Spleen (tissue), 11 donors: ENCODE measurements around the gene CSPG5. TPM values are rescaled to one million over a fixed set of nuclear protein-coding genes. Genes with fewer than 3 reads are reported as not detected.

Source experiments
- DNase-seq: peaks from one replicate; pipeline ENCODE4 v3.0.0-alpha.2; 2020
- H3K27ac ChIP-seq, 8 donors: fragments of 200-600 bp; sonication (generic) in 7 of 8; 1 replicate in 4 of 8; 2 replicates in 4 of 8; pipeline versions ENCODE4 v1.5.0 to v1.8.0; 2016 to 2021; ENCODE audit warnings: inconsistent platforms in 4 of 8, mild to moderate bottlenecking in 4 of 8, moderate library complexity in 1 of 8
- H3K27me3 ChIP-seq, 7 donors: fragments of 200-600 bp; sonication (generic) in 6 of 7; replicated peaks in 1 of 7; 1 replicate in 4 of 7; 2 replicates in 3 of 7; pipeline versions ENCODE4 v1.5.0 to v1.8.0; 2016 to 2021; ENCODE audit warnings: inconsistent platforms in 3 of 7, mild to moderate bottlenecking in 1 of 7
- H3K36me3 ChIP-seq, 6 donors: fragments of 200-600 bp; sonication (generic) in 5 of 6; 1 replicate in 4 of 6; 2 replicates in 2 of 6; pipeline versions ENCODE4 v1.5.0 to v1.8.0; 2016 to 2021; ENCODE audit warnings: inconsistent platforms in 2 of 6
- H3K4me1 ChIP-seq, 6 donors: fragments of 200-600 bp; sonication (generic) in 5 of 6; 1 replicate in 3 of 6; 2 replicates in 3 of 6; pipeline versions ENCODE4 v1.5.0 to v1.8.0; 2016 to 2021; ENCODE audit warnings: inconsistent platforms in 3 of 6
- H3K4me3 ChIP-seq, 8 donors: fragments of 200-600 bp; sonication (generic) in 7 of 8; 1 replicate in 4 of 8; 2 replicates in 4 of 8; pipeline versions ENCODE4 v1.5.0 to v1.8.0; 2016 to 2021; ENCODE audit warnings: inconsistent platforms in 4 of 8, mild to moderate bottlenecking in 4 of 8, moderate library complexity in 2 of 8
- H3K9me3 ChIP-seq, 8 donors: fragments of 200-600 bp; sonication (generic) in 7 of 8; 1 replicate in 4 of 8; 2 replicates in 4 of 8; pipeline versions ENCODE4 v1.5.0 to v1.8.0; 2016 to 2021; ENCODE audit warnings: inconsistent platforms in 4 of 8
- POLR2A ChIP-seq, 3 donors: fragments of 450-650 bp; IDR thresholded peaks; one replicate each; pipeline ENCODE4 v1.5.1; 2017; ENCODE audit warnings: antibody characterized with exemption in 3 of 3, mild to moderate bottlenecking in 1 of 3
- POLR2AphosphoS5 ChIP-seq, 3 donors: sonication (generic); formaldehyde crosslinking; IDR thresholded peaks; one replicate each; pipeline ENCODE4 v1.5.1; 2017; ENCODE audit warnings: antibody characterized with exemption in 3 of 3
- WGBS, 5 donors: extraction: QIAGEN DNeasy Blood & Tissue Kit in 3 of 5; methylation state at CpG; one replicate each; pipeline versions ENCODE4 v1.1.5 to v1.1.7; 2013 to 2018; 5-methylcytosine and 5-hydroxymethylcytosine counted together
- intact Hi-C: fragments of 100-400 bp; cut with DNase I; formaldehyde crosslinking; loops from one replicate; pipeline ENCODE4 v1.15.0; 2023; ENCODE audit warnings: low total_unique reads
- polyA plus RNA-seq, 3 donors: library from polyadenylated mRNA; stranded (reverse); fragments of 200-250 nt; gene quantifications; one replicate each; pipeline ENCODE4 v1.2.1, GENCODE V29; 2013
- total RNA-seq, 7 donors: library from RNA; depleted of rRNA in 3 of 7; stranded (reverse); fragments of >200 nt in 3 of 7; fragmentation: NEBNext Ultra II Directional in 4 of 7; extraction: Animal tissue kit (Norgen Biotek cat#: 25700) in 4 of 7; gene quantifications; one replicate each; pipeline versions ENCODE4 v1.1.0 to v1.2.1, GENCODE V29; 2016 to 2021
- TF ChIP-seq, protein P1 (sequence below), 11 experiments: fragments of 200-600 bp in 7 of 11; fragments of 450-650 bp in 4 of 11; sonication (generic) in 4 of 11; IDR thresholded peaks in 8 of 11; conservative IDR thresholded peaks in 3 of 11; 1 replicate in 7 of 11; 2 replicates in 4 of 11; pipeline versions ENCODE4 v1.4.0 to v1.8.0; 2016 to 2021; ENCODE audit warnings: antibody characterized with exemption in 11 of 11, inconsistent platforms in 4 of 11, mild to moderate bottlenecking in 1 of 11
- donor health status: healthy with polysubstance abuse.
- donor health status: DM: no; HTN: no; CAD: no; lungs with moderate emphysema.
- donor health status: DM: no; HTN: no; CAD: no.
- donor health status: Bipolar disorder and iron deficiency.
- donor health status: healthy.
- donor health status: DM: no; HTN: no; CAD: no.
- donor health status: DM: yes; HTN: yes; CAD: no.

CSPG5 gene
- total and polyA plus RNA-seq, 10 donors = 0.09 to 0.34 (median 0.19) TPM; not detected in 4

DNA sequence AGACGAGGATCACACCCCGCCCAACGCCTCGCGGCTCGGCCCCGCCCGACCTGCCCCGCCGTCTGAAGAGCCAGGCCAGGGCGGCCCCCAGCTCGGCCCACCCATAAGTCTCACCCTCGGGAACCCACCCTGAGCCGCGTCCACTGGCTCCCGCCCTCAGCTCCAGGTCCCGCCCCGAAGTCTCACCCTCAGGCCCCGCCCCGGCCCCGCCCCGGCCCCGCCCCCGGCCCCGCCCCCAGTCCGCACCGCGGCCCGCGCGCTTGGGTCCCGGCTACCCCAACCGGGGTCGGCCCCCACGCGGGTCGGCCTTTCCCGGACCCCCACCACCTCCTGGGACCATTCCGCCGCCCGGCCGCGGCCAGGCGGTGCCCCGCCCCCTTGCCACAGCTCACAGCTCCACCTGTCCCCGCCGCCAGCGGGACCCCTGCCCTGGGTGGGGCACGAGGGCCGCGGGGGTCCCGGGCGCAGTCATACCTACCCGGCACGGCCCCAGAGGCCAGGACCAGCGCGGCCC, 489 bp downstream of the CSPG5 start:
- H3K4me1 ChIP-seq = peaks cover 9 to 19% (median 16%) of the 10 kb centered on the region in 6 donors
- peaks cover 0 to 66% (median 27%) of the 10 kb centered on the region in 7 donors for H3K27me3 ChIP-seq
- peak overlapping the region; percentile 49 to 90 (median 68) for H3K4me3 ChIP-seq
- H3K27ac ChIP-seq = no peak overlapping the region
- TF ChIP-seq POLR2AphosphoS5 (IDR thresholded peaks at IDR 0.05) (no peak), POLR2A (IDR thresholded peaks at IDR 0.05) (no peak)
- TF ChIP-seq, protein P1, sequence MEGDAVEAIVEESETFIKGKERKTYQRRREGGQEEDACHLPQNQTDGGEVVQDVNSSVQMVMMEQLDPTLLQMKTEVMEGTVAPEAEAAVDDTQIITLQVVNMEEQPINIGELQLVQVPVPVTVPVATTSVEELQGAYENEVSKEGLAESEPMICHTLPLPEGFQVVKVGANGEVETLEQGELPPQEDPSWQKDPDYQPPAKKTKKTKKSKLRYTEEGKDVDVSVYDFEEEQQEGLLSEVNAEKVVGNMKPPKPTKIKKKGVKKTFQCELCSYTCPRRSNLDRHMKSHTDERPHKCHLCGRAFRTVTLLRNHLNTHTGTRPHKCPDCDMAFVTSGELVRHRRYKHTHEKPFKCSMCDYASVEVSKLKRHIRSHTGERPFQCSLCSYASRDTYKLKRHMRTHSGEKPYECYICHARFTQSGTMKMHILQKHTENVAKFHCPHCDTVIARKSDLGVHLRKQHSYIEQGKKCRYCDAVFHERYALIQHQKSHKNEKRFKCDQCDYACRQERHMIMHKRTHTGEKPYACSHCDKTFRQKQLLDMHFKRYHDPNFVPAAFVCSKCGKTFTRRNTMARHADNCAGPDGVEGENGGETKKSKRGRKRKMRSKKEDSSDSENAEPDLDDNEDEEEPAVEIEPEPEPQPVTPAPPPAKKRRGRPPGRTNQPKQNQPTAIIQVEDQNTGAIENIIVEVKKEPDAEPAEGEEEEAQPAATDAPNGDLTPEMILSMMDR (IDR thresholded peaks at IDR 0.05 in 8 of 11, conservative IDR thresholded peaks at IDR 0.05 in 3 of 11) = no peak
- H3K36me3 ChIP-seq = no peaks in the 10 kb centered on the region
- WGBS, 5 donors = 0 to 2% (median 1%) methylated on average over 2 to 57 of the region's 57 CpGs
- no peaks in the 10 kb centered on the region for H3K9me3 ChIP-seq
- peak; percentile 80 for DNase-seq
- intact Hi-C loops = no loop called here

DNA sequence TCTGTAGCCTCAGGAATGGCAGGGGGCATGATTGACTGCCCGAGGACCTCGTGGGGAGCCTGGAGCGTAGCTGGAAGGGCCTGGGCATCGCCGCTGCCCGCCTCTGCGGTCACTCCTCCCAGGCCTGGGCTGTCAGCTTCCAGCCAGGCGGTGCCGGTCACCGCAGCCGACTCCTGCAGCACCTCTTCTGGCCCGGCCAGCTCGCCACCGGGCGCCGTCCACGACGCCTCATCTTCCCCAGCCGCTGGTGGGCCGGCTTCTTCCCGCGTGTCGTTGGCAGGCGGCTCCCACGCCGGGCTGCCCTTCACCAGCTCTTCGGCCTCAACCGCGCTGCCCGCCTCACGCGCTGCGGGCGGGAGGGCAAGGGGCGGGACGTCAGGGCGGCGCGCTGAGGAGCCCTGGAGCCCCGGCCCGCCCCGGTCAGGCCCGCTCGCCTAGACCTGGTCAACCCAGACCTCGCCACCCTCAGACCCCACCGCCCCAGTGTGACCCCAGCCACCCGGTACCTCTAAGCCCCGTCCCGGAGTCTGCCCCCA, 1.0 kb downstream of the CSPG5 start:
- WGBS, 5 donors = 3 to 14% (median 5%) methylated on average over 19 to 49 of the region's 49 CpGs
- no peaks in the 10 kb centered on the region for H3K9me3 ChIP-seq
- no peaks in the 10 kb centered on the region for H3K36me3 ChIP-seq
- intact Hi-C loops = no loop called here
- DNase-seq = peak; percentile 80
- H3K27me3 ChIP-seq = peaks cover 0 to 71% (median 27%) of the 10 kb centered on the region in 7 donors
- H3K4me3 ChIP-seq = peak overlapping the region; percentile 49 to 90 (median 68)
- TF ChIP-seq POLR2A (IDR thresholded peaks at IDR 0.05) (no peak), POLR2AphosphoS5 (IDR thresholded peaks at IDR 0.05) (no peak)
- TF ChIP-seq, protein P1 (IDR thresholded peaks at IDR 0.05 in 8 of 11, conservative IDR thresholded peaks at IDR 0.05 in 3 of 11) = no peak
- no peak overlapping the region for H3K27ac ChIP-seq
- peaks cover 9 to 19% (median 16%) of the 10 kb centered on the region in 6 donors for H3K4me1 ChIP-seq

- 73 to 81% (median 77%) methylated on average over 9 of the region's 9 CpGs for WGBS, 5 donors
- Histone ChIP-seq H3K36me3 (no peaks in the 10 kb centered on the region), H3K27me3 (peaks cover 0 to 49% (median 13%) of the 10 kb centered on the region in 7 donors), H3K9me3 (no peaks in the 10 kb centered on the region), H3K4me3 (no peak overlapping the region), H3K27ac (no peak overlapping the region), H3K4me1 (peaks cover 4 to 12% (median 9%) of the 10 kb centered on the region in 6 donors)
- intact Hi-C loops = no loop called here
- TF ChIP-seq POLR2A (IDR thresholded peaks at IDR 0.05) (no peak), POLR2AphosphoS5 (IDR thresholded peaks at IDR 0.05) (no peak)
- TF ChIP-seq, protein P1 (IDR thresholded peaks at IDR 0.05 in 8 of 11, conservative IDR thresholded peaks at IDR 0.05 in 3 of 11) = no peak
- DNase-seq = no peak
Measured at GRCh38 chr3:47573190-47574172, 5.2 kb downstream of the CSPG5 start.
